ENCODE data around the gene FOXP3.

DNA sequence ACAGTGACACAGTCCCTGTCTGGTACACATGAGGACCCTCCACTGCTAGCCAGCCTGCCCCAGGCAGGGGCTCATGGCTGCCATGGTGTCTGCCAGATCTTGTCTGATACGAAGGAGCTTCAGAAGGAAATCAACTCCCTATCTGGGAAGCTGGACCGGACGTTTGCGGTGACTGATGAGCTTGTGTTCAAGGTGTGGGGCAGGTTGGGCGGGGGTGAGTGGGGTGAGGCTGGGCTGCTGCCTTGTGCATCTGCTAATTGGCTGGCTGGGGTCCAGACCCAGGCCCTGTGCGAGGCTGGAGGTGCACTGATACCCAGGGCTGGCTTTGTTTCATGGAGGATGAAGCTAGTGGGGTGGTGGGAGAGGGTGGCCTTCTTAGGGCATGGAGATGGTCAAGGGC lies 15.4 kb downstream of the FOXP3 start:
- TF ChIP-seq EZH2 (IDR thresholded peaks at IDR 0.05) (no peak), CTCF (IDR thresholded peaks at IDR 0.05) (no peak)

Measured in neural progenitor cell (in vitro differentiated cells).